ENCODE data around the gene MPRIP. TPM values are rescaled to one million over a fixed set of nuclear protein-coding genes. Genes with fewer than 3 reads are reported as not detected.
A peak's percentile ranks its signal among the peaks of the same experiment; 100 is the strongest.

Gene MPRIP
- polyA plus RNA-seq, 1 donor from 2014 or later, result 14.4 TPM

GRCh38 chr17:17019891-17020456, 22.3 kb upstream of the MPRIP start:
- H3K36me3 Mint-ChIP-seq, result no peaks in the 10 kb centered on the region
- H3K4me1 Mint-ChIP-seq, result peaks cover 7 to 9% (median 8%) of the 10 kb centered on the region in 3 donors
- H3K27ac Mint-ChIP-seq, result no peak overlapping the region
- H3K27me3 Mint-ChIP-seq, result no peaks in the 10 kb centered on the region
- H3K9me3 Mint-ChIP-seq, result peaks cover 0 to 4% (median 0%) of the 10 kb centered on the region in 3 donors
- no peak overlapping the region for H3K4me3 Mint-ChIP-seq

- H3K4me3 Mint-ChIP-seq, result no peak overlapping the region
- no peaks in the 10 kb centered on the region for H3K36me3 Mint-ChIP-seq
- H3K4me1 Mint-ChIP-seq, result peaks cover 7 to 9% (median 8%) of the 10 kb centered on the region in 3 donors
- H3K27ac Mint-ChIP-seq, result no peak overlapping the region
- no peaks in the 10 kb centered on the region for H3K27me3 Mint-ChIP-seq
- peaks cover 0 to 4% (median 0%) of the 10 kb centered on the region in 3 donors for H3K9me3 Mint-ChIP-seq
Measured at GRCh38 chr17:17020821-17021193, 21.4 kb upstream of the MPRIP start.

- H3K4me1 Mint-ChIP-seq, result peaks cover 3 to 7% (median 5%) of the 10 kb centered on the region in 3 donors
- H3K27ac Mint-ChIP-seq, result no peak overlapping the region
- H3K36me3 Mint-ChIP-seq, result no peaks in the 10 kb centered on the region
- H3K4me3 Mint-ChIP-seq, result no peak overlapping the region
- H3K27me3 Mint-ChIP-seq, result no peaks in the 10 kb centered on the region
- H3K9me3 Mint-ChIP-seq, result peaks cover 0 to 4% (median 0%) of the 10 kb centered on the region in 3 donors
Measured at GRCh38 chr17:17021194-17021863, 20.9 kb upstream of the MPRIP start.

GRCh38 chr17:17022011-17022410, 20.2 kb upstream of the MPRIP start:
- Mint-ChIP-seq H3K36me3 (no peaks in the 10 kb centered on the region), H3K4me3 (no peak overlapping the region), H3K4me1 (peaks cover 0 to 3% (median 2%) of the 10 kb centered on the region in 3 donors), H3K9me3 (no peaks in the 10 kb centered on the region), H3K27me3 (no peaks in the 10 kb centered on the region), H3K27ac (no peak overlapping the region)

- no peaks in the 10 kb centered on the region for H3K36me3 Mint-ChIP-seq
- no peak overlapping the region for H3K27ac Mint-ChIP-seq
- H3K4me1 Mint-ChIP-seq, result peaks cover 0 to 2% (median 2%) of the 10 kb centered on the region in 3 donors
- no peaks in the 10 kb centered on the region for H3K27me3 Mint-ChIP-seq
- H3K4me3 Mint-ChIP-seq, result no peak overlapping the region
- H3K9me3 Mint-ChIP-seq, result no peaks in the 10 kb centered on the region
Measured at GRCh38 chr17:17022456-17022855, 19.8 kb upstream of the MPRIP start.

- Mint-ChIP-seq H3K9me3 (no peaks in the 10 kb centered on the region), H3K4me1 (peaks cover 8 to 10% (median 9%) of the 10 kb centered on the region in 3 donors), H3K27ac (no peak overlapping the region), H3K27me3 (peaks cover 9% of the 10 kb centered on the region), H3K4me3 (no peak overlapping the region), H3K36me3 (peaks cover 2% of the 10 kb centered on the region)
Measured at GRCh38 chr17:17024778-17025300, 17.4 kb upstream of the MPRIP start.

GRCh38 chr17:17025621-17026020, 16.6 kb upstream of the MPRIP start:
- no peak overlapping the region for H3K4me3 Mint-ChIP-seq
- no peak overlapping the region for H3K27ac Mint-ChIP-seq
- no peaks in the 10 kb centered on the region for H3K9me3 Mint-ChIP-seq
- peaks cover 8 to 12% (median 12%) of the 10 kb centered on the region in 3 donors for H3K4me1 Mint-ChIP-seq
- peaks cover 2% of the 10 kb centered on the region for H3K36me3 Mint-ChIP-seq
- peaks cover 9% of the 10 kb centered on the region for H3K27me3 Mint-ChIP-seq

GRCh38 chr17:17026163-17026562, 16.1 kb upstream of the MPRIP start:
- Mint-ChIP-seq H3K36me3 (peaks cover 2% of the 10 kb centered on the region), H3K27ac (no peak overlapping the region), H3K9me3 (no peaks in the 10 kb centered on the region), H3K27me3 (peaks cover 9% of the 10 kb centered on the region), H3K4me1 (peaks cover 8 to 12% (median 12%) of the 10 kb centered on the region in 3 donors), H3K4me3 (no peak overlapping the region)

- H3K4me1 Mint-ChIP-seq, result peaks cover 8 to 12% (median 12%) of the 10 kb centered on the region in 3 donors
- peaks cover 9% of the 10 kb centered on the region for H3K27me3 Mint-ChIP-seq
- H3K9me3 Mint-ChIP-seq, result no peaks in the 10 kb centered on the region
- no peak overlapping the region for H3K27ac Mint-ChIP-seq
- peaks cover 2% of the 10 kb centered on the region for H3K36me3 Mint-ChIP-seq
- no peak overlapping the region for H3K4me3 Mint-ChIP-seq
Measured at GRCh38 chr17:17027442-17028058, 14.7 kb upstream of the MPRIP start.

- Mint-ChIP-seq H3K4me3 (peak overlapping the region in 2 of 4 donors; percentile 27 to 54), H3K36me3 (peaks cover 2% of the 10 kb centered on the region), H3K9me3 (no peaks in the 10 kb centered on the region), H3K4me1 (peaks cover 8 to 12% (median 12%) of the 10 kb centered on the region in 3 donors), H3K27ac (peak overlapping the region in 1 of 3 donors; percentile 37), H3K27me3 (peaks cover 9% of the 10 kb centered on the region)
Measured at GRCh38 chr17:17028059-17028877, 14.0 kb upstream of the MPRIP start.

GRCh38 chr17:17028878-17029535, 13.2 kb upstream of the MPRIP start:
- no peaks in the 10 kb centered on the region for H3K9me3 Mint-ChIP-seq
- peaks cover 2% of the 10 kb centered on the region for H3K36me3 Mint-ChIP-seq
- peak overlapping the region in 1 of 4 donors; percentile 85 for H3K4me3 Mint-ChIP-seq
- peaks cover 9% of the 10 kb centered on the region for H3K27me3 Mint-ChIP-seq
- peaks cover 8 to 12% (median 12%) of the 10 kb centered on the region in 3 donors for H3K4me1 Mint-ChIP-seq
- H3K27ac Mint-ChIP-seq, result peak overlapping the region in 1 of 3 donors; percentile 77

GRCh38 chr17:17029938-17030337, 12.3 kb upstream of the MPRIP start:
- Mint-ChIP-seq H3K36me3 (peaks cover 2% of the 10 kb centered on the region), H3K9me3 (no peaks in the 10 kb centered on the region), H3K27ac (peak overlapping the region in 1 of 3 donors; percentile 77), H3K27me3 (peaks cover 9% of the 10 kb centered on the region), H3K4me3 (peak overlapping the region in 1 of 4 donors; percentile 73), H3K4me1 (peaks cover 8 to 12% (median 12%) of the 10 kb centered on the region in 3 donors)

GRCh38 chr17:17030515-17031211, 11.6 kb upstream of the MPRIP start:
- peaks cover 8 to 12% (median 12%) of the 10 kb centered on the region in 3 donors for H3K4me1 Mint-ChIP-seq
- no peaks in the 10 kb centered on the region for H3K9me3 Mint-ChIP-seq
- H3K4me3 Mint-ChIP-seq, result no peak overlapping the region
- peaks cover 9% of the 10 kb centered on the region for H3K27me3 Mint-ChIP-seq
- H3K36me3 Mint-ChIP-seq, result peaks cover 2% of the 10 kb centered on the region
- H3K27ac Mint-ChIP-seq, result no peak overlapping the region

All from IgD-negative memory B cell (primary cell).